Measurements from ENCODE around the gene PDXDC1.
"Not testable (repeated sequence)": the region's sequence is repeated elsewhere in the genome, so short reads cannot be mapped to it uniquely, and the experiment has no call there.

- not testable (repeated sequence) for TF ChIP-seq ZC3H10 (CRISPR knock-in tag; IDR thresholded peaks at IDR 0.05); ZFP30 (CRISPR knock-in tag; IDR thresholded peaks at IDR 0.05); CSRNP3 (CRISPR knock-in tag; IDR thresholded peaks at IDR 0.05); ZNF565 (CRISPR knock-in tag; conservative IDR thresholded peaks at IDR 0.05; ENCODE audit: low read depth); TSHZ2 (CRISPR knock-in tag; IDR thresholded peaks at IDR 0.05); SNAI2 (CRISPR knock-in tag; IDR thresholded peaks at IDR 0.05); ZNF8 (CRISPR knock-in tag; IDR thresholded peaks at IDR 0.05)
Observed at GRCh38 chr16:14982521-14982920, 7.7 kb downstream of the PDXDC1 start.

Measured in SK-N-SH treated with all-trans-retinoic acid at 6 μM for 48 hours (cell line).